ENCODE measurements around the gene NTNG1. TPM values are rescaled to one million over a fixed set of nuclear protein-coding genes. Genes with fewer than 3 reads are reported as not detected.
"Not testable (repeated sequence)": the region's sequence is repeated elsewhere in the genome, so short reads cannot be mapped to it uniquely, and the experiment has no call there.

The NTNG1 gene
- total RNA-seq, 2 experiments from 2014 or later: 1.6 to 1.9 TPM

DNA sequence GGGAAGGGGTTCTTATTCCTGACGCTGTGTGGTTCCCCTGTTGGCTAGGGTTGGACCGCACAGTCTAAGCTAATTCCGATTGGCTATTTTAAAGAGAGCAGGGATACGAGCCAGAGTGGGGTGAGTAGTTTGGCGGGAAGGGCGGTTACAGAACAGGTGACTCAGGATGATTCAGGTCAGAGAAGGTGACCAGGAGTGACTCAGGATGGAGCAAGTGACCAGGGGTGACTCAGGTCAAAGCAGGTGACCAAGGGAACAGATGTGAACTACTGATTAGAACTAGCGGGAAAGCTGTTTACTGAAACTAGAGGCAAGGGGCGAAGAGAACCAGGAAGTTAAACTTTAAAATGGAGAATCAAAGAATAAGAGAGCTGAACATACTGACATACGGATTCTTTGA lies 24.1 kb downstream of the NTNG1 start:
- H3K4me3 Mint-ChIP-seq, H3K27me3 Mint-ChIP-seq, DNase-seq, H3K27ac Mint-ChIP-seq, H3K9me3 Mint-ChIP-seq, H3K4me1 Mint-ChIP-seq, H3K36me3 Mint-ChIP-seq: not testable (repeated sequence)

- Mint-ChIP-seq H3K36me3 (no peaks in the 10 kb centered on the region), H3K4me1 (no peaks in the 10 kb centered on the region), H3K27ac (no peak overlapping the region), H3K9me3 (peaks cover 3% of the 10 kb centered on the region), H3K4me3 (no peak overlapping the region), H3K27me3 (no peaks in the 10 kb centered on the region)
- DNase-seq: no peak
Observed at GRCh38 chr1:107169615-107170014, 28.8 kb downstream of the NTNG1 start.

DNA sequence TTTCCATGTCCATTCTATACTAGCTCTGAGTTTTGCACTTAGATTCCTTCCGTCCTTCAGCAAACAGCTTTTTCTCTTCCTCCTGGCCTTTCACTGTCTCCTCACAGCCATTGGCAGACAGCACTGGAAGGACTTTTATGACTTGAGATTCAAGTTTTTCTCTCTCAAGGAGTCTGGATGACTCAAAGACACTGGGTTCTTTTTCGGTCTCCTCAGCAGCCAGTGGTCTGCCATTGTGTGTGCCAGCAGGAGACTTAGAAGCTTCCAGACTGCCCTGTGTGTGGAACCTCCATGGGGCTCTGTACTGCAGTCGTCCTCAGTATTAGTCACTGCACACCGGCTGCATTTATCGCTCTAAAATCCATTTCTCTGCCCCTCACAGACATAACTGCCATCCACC lies 30.5 kb downstream of the NTNG1 start:
- H3K27ac Mint-ChIP-seq: no peak overlapping the region
- no peaks in the 10 kb centered on the region for H3K36me3 Mint-ChIP-seq
- H3K4me1 Mint-ChIP-seq: no peaks in the 10 kb centered on the region
- no peak for DNase-seq
- H3K9me3 Mint-ChIP-seq: no peaks in the 10 kb centered on the region
- H3K27me3 Mint-ChIP-seq: no peaks in the 10 kb centered on the region
- no peak overlapping the region for H3K4me3 Mint-ChIP-seq

GRCh38 chr1:107172450-107173170 lies 31.8 kb downstream of the NTNG1 start:
- Mint-ChIP-seq H3K9me3 (no peaks in the 10 kb centered on the region), H3K27ac (no peak overlapping the region), H3K4me3 (no peak overlapping the region), H3K36me3 (no peaks in the 10 kb centered on the region), H3K4me1 (no peaks in the 10 kb centered on the region), H3K27me3 (no peaks in the 10 kb centered on the region)
- no peak for DNase-seq

GRCh38 chr1:107175102-107175909 lies 34.5 kb downstream of the NTNG1 start:
- peaks cover 5% of the 10 kb centered on the region for H3K27me3 Mint-ChIP-seq
- H3K36me3 Mint-ChIP-seq: no peaks in the 10 kb centered on the region
- no peak overlapping the region for H3K27ac Mint-ChIP-seq
- H3K4me3 Mint-ChIP-seq: no peak overlapping the region
- no peak for DNase-seq
- H3K9me3 Mint-ChIP-seq: no peaks in the 10 kb centered on the region
- no peaks in the 10 kb centered on the region for H3K4me1 Mint-ChIP-seq

GRCh38 chr1:107181253-107181969 lies 40.6 kb downstream of the NTNG1 start:
- no peak for DNase-seq
- Mint-ChIP-seq H3K27me3 (peaks cover 12% of the 10 kb centered on the region), H3K4me3 (no peak overlapping the region), H3K4me1 (no peaks in the 10 kb centered on the region), H3K9me3 (no peaks in the 10 kb centered on the region), H3K27ac (no peak overlapping the region), H3K36me3 (no peaks in the 10 kb centered on the region)

- Mint-ChIP-seq H3K4me3 (no peak overlapping the region), H3K27ac (no peak overlapping the region), H3K4me1 (no peaks in the 10 kb centered on the region), H3K36me3 (no peaks in the 10 kb centered on the region), H3K27me3 (peaks cover 12% of the 10 kb centered on the region), H3K9me3 (no peaks in the 10 kb centered on the region)
- no peak for DNase-seq
Observed at GRCh38 chr1:107183011-107183410, 42.2 kb downstream of the NTNG1 start.

DNA sequence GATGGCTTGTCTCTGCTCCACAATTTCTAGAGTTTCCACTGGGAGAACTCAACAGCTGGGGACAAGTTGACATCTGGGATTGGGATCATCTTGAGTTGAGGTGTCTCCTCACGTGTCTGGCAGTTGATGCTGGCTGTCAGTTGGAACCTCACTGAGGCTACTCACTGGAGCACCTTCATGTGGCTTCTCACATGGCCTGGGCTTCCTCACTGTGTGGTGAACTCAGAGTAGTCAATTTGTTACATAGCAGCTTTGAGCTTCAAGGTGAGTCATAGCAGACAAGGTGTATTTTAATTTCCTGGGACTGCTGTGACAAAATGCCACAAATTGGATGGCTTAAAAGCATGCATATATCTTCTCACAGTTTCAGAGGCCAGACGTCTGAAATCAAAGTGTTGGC lies 44.0 kb downstream of the NTNG1 start:
- H3K4me1 Mint-ChIP-seq: no peaks in the 10 kb centered on the region
- no peak for DNase-seq
- H3K36me3 Mint-ChIP-seq: no peaks in the 10 kb centered on the region
- H3K27ac Mint-ChIP-seq: no peak overlapping the region
- H3K27me3 Mint-ChIP-seq: peaks cover 8% of the 10 kb centered on the region
- H3K9me3 Mint-ChIP-seq: no peaks in the 10 kb centered on the region
- no peak overlapping the region for H3K4me3 Mint-ChIP-seq

DNA sequence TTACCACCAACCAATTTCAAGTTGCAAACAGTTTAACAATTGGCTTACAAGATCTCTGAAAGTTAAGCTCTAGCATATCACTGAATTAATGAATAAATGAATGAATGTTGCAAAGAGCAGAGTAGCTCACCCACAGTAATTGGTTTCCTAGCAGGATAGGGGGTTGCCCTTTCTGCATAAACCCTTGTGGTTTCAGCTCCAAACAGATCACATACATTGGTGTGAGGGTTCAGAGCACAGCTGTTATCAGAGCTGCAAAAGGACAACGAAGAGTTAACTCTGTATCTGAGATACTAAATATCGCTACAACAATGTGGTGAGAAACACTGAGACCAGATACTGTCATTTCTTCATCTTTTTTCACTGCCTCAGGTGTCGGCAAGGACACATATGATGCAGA lies 46.6 kb downstream of the NTNG1 start:
- no peak overlapping the region for H3K27ac Mint-ChIP-seq
- H3K4me3 Mint-ChIP-seq: no peak overlapping the region
- H3K27me3 Mint-ChIP-seq: peaks cover 2% of the 10 kb centered on the region
- H3K36me3 Mint-ChIP-seq: no peaks in the 10 kb centered on the region
- no peak for DNase-seq
- H3K9me3 Mint-ChIP-seq: no peaks in the 10 kb centered on the region
- no peaks in the 10 kb centered on the region for H3K4me1 Mint-ChIP-seq

- Mint-ChIP-seq H3K27ac (no peak overlapping the region), H3K4me1 (no peaks in the 10 kb centered on the region), H3K9me3 (no peaks in the 10 kb centered on the region), H3K27me3 (no peaks in the 10 kb centered on the region), H3K36me3 (no peaks in the 10 kb centered on the region), H3K4me3 (no peak overlapping the region)
- no peak for DNase-seq
Observed at GRCh38 chr1:107188160-107188559, 47.3 kb downstream of the NTNG1 start.

- Mint-ChIP-seq H3K27ac (no peak overlapping the region), H3K36me3 (no peaks in the 10 kb centered on the region), H3K27me3 (no peaks in the 10 kb centered on the region), H3K4me3 (no peak overlapping the region), H3K9me3 (no peaks in the 10 kb centered on the region), H3K4me1 (no peaks in the 10 kb centered on the region)
- no peak for DNase-seq
Observed at GRCh38 chr1:107194380-107194779, 53.5 kb downstream of the NTNG1 start.

- no peak for DNase-seq
- Mint-ChIP-seq H3K27me3 (no peaks in the 10 kb centered on the region), H3K27ac (no peak overlapping the region), H3K4me1 (no peaks in the 10 kb centered on the region), H3K9me3 (no peaks in the 10 kb centered on the region), H3K36me3 (no peaks in the 10 kb centered on the region), H3K4me3 (no peak overlapping the region)
Observed at GRCh38 chr1:107195476-107195875, 54.6 kb downstream of the NTNG1 start.

- Mint-ChIP-seq H3K4me1 (no peaks in the 10 kb centered on the region), H3K36me3 (no peaks in the 10 kb centered on the region), H3K27ac (no peak overlapping the region), H3K9me3 (no peaks in the 10 kb centered on the region), H3K4me3 (no peak overlapping the region), H3K27me3 (no peaks in the 10 kb centered on the region)
- DNase-seq: peak; percentile 3
Observed at GRCh38 chr1:107196973-107197562, 56.2 kb downstream of the NTNG1 start.

- no peak overlapping the region for H3K4me3 Mint-ChIP-seq
- no peaks in the 10 kb centered on the region for H3K27me3 Mint-ChIP-seq
- H3K9me3 Mint-ChIP-seq: no peaks in the 10 kb centered on the region
- DNase-seq: no peak
- H3K36me3 Mint-ChIP-seq: no peaks in the 10 kb centered on the region
- no peaks in the 10 kb centered on the region for H3K4me1 Mint-ChIP-seq
- H3K27ac Mint-ChIP-seq: no peak overlapping the region
Observed at GRCh38 chr1:107198561-107198960, 57.7 kb downstream of the NTNG1 start.

- Mint-ChIP-seq H3K27ac (no peak overlapping the region), H3K36me3 (no peaks in the 10 kb centered on the region), H3K27me3 (no peaks in the 10 kb centered on the region), H3K9me3 (no peaks in the 10 kb centered on the region), H3K4me1 (no peaks in the 10 kb centered on the region), H3K4me3 (no peak overlapping the region)
- DNase-seq: no peak
Observed at GRCh38 chr1:107200631-107201030, 59.8 kb downstream of the NTNG1 start.

Data from activated naive CD8-positive, alpha-beta T cell treated with anti-CD3 and anti-CD28 coated beads for 36 hours (primary cell).